GM18511 (cell line): ENCODE measurements around the gene TSEN2.

ENCODE experiments used
- ATAC-seq: cut with Tn5 transposase; IDR thresholded peaks from one replicate; pipeline ENCODE4 v1.9.1; 2021; ENCODE audit warnings: mild to moderate bottlenecking, moderate library complexity; ENCODE audit not compliant: unreplicated experiment

TSEN2 gene

GRCh38 chr3:12582730-12583129, 98.5 kb downstream of the TSEN2 start:
- no peak for ATAC-seq
